ENCODE data around the gene ARHGEF1.

The ARHGEF1 gene

GRCh38 chr19:41926763-41927496 lies 43.9 kb downstream of the ARHGEF1 start:
- TF ChIP-seq FOXP2 (optimal IDR thresholded peaks at IDR 0.05; ENCODE audit: borderline replicate concordance, extremely low read depth, extremely low read length, insufficient read depth) (no peak), POLR2AphosphoS5 (IDR thresholded peaks at IDR 0.05; ENCODE audit: low read depth, low read length) (no peak), SIN3A (IDR thresholded peaks at IDR 0.05; ENCODE audit: borderline replicate concordance, insufficient read depth, low read length) (no peak), TAF1 (IDR thresholded peaks at IDR 0.05; ENCODE audit: borderline replicate concordance, insufficient read depth, low read length) (no peak), REST (IDR thresholded peaks at IDR 0.05; ENCODE audit: insufficient read depth in 1 of 2, low read depth in 2 of 2, low read length in 2 of 2) (no peak)

GRCh38 chr19:41927497-41928192 lies 44.7 kb downstream of the ARHGEF1 start:
- TF ChIP-seq FOXP2 (optimal IDR thresholded peaks at IDR 0.05; ENCODE audit: borderline replicate concordance, extremely low read depth, extremely low read length, insufficient read depth) (no peak), REST (IDR thresholded peaks at IDR 0.05; ENCODE audit: insufficient read depth in 1 of 2, low read depth in 2 of 2, low read length in 2 of 2) (no peak), POLR2AphosphoS5 (IDR thresholded peaks at IDR 0.05; ENCODE audit: low read depth, low read length) (no peak), SIN3A (IDR thresholded peaks at IDR 0.05; ENCODE audit: borderline replicate concordance, insufficient read depth, low read length) (no peak), TAF1 (IDR thresholded peaks at IDR 0.05; ENCODE audit: borderline replicate concordance, insufficient read depth, low read length) (no peak)

GRCh38 chr19:41928221-41928683 lies 45.3 kb downstream of the ARHGEF1 start, which contains the start of gene ERFL:
Gene ERFL, minus strand, starts transcription at chr19:41928449. Its CDS starts 15,530 bp downstream, at chr19:41912919.
- no peak for TF ChIP-seq TAF1 (IDR thresholded peaks at IDR 0.05; ENCODE audit: borderline replicate concordance, insufficient read depth, low read length)
- no peak for TF ChIP-seq SIN3A (IDR thresholded peaks at IDR 0.05; ENCODE audit: borderline replicate concordance, insufficient read depth, low read length)
- TF ChIP-seq REST (IDR thresholded peaks at IDR 0.05; ENCODE audit: insufficient read depth in 1 of 2, low read depth in 2 of 2, low read length in 2 of 2) = no peak

GRCh38 chr19:41928754-41929535 lies 46.0 kb downstream of the ARHGEF1 start:
- no peak for TF ChIP-seq TAF1 (IDR thresholded peaks at IDR 0.05; ENCODE audit: borderline replicate concordance, insufficient read depth, low read length)
- no peak for TF ChIP-seq REST (IDR thresholded peaks at IDR 0.05; ENCODE audit: insufficient read depth in 1 of 2, low read depth in 2 of 2, low read length in 2 of 2)
- no peak for TF ChIP-seq SIN3A (IDR thresholded peaks at IDR 0.05; ENCODE audit: borderline replicate concordance, insufficient read depth, low read length)
- no peak for TF ChIP-seq FOXP2 (optimal IDR thresholded peaks at IDR 0.05; ENCODE audit: borderline replicate concordance, extremely low read depth, extremely low read length, insufficient read depth)
- TF ChIP-seq POLR2AphosphoS5 (IDR thresholded peaks at IDR 0.05; ENCODE audit: low read depth, low read length) = no peak

Data from PFSK-1 (cell line).